GM19395 (cell line): ENCODE results near the gene ITPR3.

Source experiments
- ATAC-seq: cut with Tn5 transposase; IDR thresholded peaks from one replicate; pipeline ENCODE4 v1.9.1; 2021; ENCODE audit warnings: mild to moderate bottlenecking, moderate library complexity; ENCODE audit not compliant: unreplicated experiment

ITPR3 gene

DNA sequence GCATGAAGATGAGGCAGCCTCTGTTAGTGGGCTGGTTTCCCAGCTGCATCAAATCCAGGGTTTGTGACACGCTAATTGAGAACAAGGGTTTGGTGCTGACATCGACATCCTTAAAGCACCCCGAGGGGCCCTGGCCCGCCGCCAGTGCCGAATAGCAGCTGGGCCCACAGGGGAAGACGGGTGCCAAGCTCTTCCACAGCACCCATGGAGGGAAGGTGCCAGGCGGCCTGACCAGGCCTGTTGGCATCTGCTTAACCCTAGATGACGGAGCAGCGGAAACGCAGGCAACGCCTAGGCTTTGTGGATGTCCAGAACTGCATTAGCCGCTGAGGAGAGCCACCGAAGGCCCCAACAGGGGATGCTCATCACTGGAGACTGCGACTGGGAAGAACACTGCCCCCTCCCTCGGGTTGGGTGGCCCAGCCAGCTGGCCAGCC lies 74.3 kb downstream of the ITPR3 start:
- ATAC-seq = no peak

DNA sequence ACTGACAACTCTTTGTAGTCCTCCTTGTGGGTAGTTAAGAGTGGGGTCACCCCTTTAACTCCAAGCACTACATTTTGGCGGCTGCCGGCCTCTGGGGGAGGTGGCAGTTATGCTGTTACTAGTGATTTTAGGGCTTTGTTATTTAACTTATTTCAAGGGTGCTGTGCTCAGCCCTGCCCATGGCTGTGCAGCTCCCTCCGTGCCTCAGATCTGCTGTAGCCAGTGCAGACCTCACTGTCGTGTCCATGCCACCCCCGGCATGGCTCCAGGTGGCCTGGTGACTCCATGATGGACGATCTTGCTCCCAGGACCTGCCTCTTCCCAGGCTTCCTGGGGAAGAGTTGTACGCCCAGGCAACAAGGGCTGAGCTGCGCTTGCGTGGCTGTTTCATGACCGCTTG lies 75.0 kb downstream of the ITPR3 start:
- no peak for ATAC-seq

DNA sequence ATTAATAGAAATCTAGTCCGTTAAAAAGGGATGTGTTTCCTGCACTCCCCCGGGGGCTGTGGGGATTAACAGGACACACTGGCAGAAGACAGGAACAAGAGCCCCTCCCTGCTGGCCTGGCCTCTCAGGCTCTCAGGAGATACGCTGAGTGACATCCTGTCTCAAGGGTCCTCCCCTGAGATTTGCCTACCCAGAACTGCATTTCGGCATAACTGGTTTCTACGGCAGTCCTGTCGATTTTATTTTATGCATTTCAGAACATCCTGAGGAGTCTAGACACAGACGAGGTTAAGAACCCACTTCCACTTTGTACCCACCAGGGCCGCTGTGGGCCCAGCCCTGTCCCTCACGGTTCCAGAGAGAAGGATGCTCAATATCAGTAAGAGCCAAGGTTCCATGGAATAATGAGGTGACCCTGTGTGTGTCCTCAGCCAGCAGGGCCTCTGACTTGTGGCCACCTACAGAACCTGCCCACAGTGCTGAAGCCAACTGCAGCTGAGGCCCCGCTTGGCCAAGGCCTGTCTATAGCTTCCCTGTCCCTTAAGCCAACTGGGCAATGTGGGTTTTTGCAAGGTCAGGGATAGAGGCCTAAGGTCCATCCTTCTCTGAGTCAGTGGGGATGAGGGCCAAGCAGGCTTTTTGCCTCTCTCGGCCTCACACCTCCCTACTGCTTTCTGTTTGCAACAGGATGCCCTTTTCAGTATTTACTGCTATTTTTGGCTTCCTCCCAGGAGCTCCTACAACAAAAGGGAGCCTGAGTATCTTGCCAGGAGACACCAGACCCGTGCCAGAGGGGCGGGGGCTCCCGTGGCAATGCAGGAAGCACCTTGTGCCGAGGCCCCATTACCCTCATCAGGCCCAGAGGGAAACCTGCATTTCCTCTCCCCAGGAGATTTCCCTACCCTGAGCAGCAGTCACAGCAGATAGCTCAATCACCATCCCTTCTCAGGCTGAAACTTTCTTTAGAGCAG lies 75.7 kb downstream of the ITPR3 start:
- no peak for ATAC-seq

GRCh38 chr6:33697845-33698244 lies 76.7 kb downstream of the ITPR3 start:
- ATAC-seq = no peak

DNA sequence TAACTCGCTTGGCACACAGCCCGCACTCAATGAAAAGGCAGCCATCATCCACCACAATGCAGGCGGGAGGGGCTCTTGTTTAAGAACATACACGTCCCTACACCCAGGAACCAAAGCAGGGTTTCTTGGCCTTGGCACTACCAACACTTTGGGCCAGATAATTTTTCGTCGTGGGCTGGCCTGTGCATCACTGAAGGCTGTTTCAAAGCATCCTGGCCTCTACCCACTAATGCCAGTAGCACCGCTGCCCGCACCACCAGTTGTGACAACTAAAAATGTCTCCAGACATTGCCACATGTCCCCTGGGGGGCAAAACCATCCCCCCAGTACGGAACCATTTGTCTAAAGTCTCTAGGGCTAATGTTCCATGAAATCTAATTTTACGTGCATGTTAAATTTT lies 77.4 kb downstream of the ITPR3 start:
- no peak for ATAC-seq

DNA sequence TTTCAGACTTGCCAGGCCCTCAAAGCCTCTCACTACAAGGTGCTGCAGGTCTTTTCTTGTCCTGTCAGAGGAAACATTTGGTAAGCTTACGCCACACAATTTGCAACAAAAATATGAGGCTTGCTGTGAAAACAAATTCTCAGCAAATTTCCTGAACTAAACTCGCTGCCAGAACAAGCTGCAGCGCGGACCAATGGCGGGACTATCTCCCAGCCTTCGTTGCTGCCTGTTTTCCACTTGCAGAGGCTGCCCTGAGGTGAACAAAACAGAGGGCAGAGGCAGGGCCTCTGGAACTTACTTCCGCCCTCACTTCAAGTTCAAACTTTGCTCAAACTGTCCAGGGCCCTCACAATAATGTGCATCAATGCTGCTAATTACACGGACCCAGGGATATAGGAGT lies 78.0 kb downstream of the ITPR3 start:
- no peak for ATAC-seq

GRCh38 chr6:33699739-33700138 lies 78.6 kb downstream of the ITPR3 start:
- no peak for ATAC-seq

DNA sequence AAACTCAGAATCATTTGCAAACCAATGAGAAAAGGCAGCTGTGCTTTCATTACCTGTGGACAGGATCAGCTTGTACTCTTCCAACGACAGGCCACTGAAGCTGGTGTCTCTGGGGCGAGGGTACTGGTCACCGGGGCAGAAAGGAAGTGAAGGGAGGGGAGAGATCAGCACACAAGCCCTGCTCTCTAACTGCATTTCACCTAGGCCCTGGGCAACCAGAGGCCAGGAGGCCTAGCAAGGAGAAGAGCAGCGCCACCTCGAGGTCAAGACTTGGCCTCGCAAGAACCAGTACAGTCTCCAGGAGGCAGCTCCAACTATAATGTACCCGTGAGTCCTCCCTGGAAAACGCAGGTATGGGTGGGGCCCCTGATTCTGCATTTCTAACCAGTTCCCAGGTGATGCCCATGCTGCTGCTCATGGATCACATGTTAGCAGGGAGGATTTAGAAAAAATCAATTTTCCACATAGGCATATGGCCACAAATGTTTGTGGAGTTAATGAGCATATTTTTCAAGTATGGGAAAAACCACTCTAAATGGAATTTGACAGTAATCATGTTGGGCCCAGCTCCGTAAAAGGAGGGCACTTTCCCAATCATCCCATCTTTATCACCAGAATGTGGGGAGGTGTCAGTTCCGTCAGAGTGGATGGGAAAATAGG lies 79.4 kb downstream of the ITPR3 start:
- ATAC-seq = no peak

- no peak for ATAC-seq
These were observed 81.3 kb downstream of the ITPR3 start for GRCh38 chr6:33702345-33702977.

GRCh38 chr6:33704215-33705066 lies 83.3 kb downstream of the ITPR3 start:
- no peak for ATAC-seq

DNA sequence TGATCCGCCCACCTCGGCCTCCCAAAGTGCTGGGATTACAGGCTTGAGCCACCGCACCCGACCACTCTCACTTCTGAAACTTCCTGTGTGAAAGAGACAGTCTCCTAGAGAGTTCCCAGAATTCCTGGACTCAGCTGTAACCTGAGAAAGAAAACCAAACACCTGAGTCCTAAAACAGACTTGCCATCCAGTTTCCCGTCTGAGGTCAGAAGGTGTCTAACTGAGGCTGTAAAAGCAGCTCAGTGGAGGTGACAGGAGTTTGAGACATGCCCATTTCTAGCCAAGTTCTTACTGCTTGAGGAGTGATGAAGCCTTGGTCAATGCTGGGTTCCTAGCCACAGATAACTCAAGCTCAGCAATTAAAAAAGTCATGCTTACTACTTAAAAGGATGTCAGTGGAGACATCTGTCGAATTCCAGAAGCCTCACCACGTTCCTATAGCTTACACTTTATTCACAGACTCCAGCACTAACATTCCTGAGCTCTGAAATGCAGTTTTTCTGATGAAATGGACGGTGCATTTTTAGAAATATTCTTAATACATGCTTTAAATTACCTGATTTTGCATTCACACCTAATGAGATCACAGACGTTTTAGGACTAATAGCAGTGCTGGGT lies 84.3 kb downstream of the ITPR3 start:
- ATAC-seq = no peak

GRCh38 chr6:33705955-33706725 lies 85.0 kb downstream of the ITPR3 start:
- ATAC-seq = no peak

GRCh38 chr6:33707771-33708170 lies 86.6 kb downstream of the ITPR3 start:
- ATAC-seq = no peak

GRCh38 chr6:33708516-33709204 lies 87.5 kb downstream of the ITPR3 start:
- no peak for ATAC-seq

DNA sequence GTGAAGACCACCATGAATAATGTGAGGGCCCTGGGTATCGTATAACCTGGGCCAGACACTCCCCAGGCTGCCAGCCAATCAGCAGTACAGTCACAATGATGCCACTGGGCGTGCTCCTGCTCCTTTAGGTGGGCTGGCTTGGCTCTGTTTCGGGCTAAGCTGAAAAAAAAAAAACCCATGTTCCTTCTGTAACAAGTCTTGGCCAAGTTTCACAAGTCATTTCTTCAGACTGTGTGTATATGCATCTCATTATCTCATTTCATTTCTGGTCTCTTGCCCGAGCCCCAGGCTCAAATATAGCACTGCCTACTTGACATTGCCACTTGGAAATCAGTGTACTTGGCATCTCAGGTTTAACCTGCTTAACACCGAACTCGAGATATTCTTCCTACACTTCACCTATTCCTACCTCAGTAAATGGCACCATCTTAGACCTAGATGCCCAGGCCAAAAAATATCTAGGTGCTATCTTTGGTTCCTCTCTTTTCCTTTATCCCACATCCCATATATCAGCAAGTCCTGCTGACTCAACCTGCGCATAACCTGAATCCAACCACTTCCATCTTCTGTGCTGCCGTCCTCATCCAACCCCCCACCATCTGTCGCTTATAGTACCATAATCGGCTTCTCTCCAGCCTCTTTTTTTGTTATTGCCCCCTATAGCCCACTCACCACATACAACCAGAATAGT lies 88.6 kb downstream of the ITPR3 start:
- ATAC-seq = no peak

- no peak for ATAC-seq
These were observed 89.4 kb downstream of the ITPR3 start for GRCh38 chr6:33710296-33711121.
